ENCODE data around the gene CYP19A1. TPM values are rescaled to one million over a fixed set of nuclear protein-coding genes. Genes with fewer than 3 reads are reported as not detected.

CYP19A1 gene
- total RNA-seq, 4 donors from 2014 or later, result 0.38 TPM; not detected in 3

DNA sequence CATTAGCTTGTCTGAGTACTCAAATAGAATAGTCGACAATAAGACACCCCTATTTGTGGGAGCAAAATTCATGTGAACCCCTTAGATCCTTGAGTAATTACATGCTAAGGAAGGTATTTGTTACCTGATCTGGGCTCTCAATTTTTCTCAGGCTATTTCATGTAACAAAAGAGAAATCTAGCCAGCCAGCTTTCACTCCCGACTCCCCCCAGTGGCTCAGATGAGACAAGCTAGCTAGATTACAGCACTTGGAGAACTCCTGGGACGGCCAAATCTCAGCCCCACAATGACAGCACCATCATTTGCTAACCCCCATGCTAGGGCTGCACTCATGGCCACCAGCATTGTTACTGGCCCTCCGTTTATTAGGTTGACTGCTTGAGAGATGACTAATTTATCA lies 44.4 kb upstream of the CYP19A1 start:
- Histone ChIP-seq H3K4me1 (peaks cover 0 to 25% (median 7%) of the 10 kb centered on the region in 3 donors), H3K9me3 (no peaks in the 10 kb centered on the region), H3K36me3 (no peaks in the 10 kb centered on the region), H3K4me3 (no peak overlapping the region), H3K27me3 (peaks cover 0 to 22% (median 0%) of the 10 kb centered on the region in 4 donors), H3K27ac (no peak overlapping the region)
- TF ChIP-seq, protein P1, sequence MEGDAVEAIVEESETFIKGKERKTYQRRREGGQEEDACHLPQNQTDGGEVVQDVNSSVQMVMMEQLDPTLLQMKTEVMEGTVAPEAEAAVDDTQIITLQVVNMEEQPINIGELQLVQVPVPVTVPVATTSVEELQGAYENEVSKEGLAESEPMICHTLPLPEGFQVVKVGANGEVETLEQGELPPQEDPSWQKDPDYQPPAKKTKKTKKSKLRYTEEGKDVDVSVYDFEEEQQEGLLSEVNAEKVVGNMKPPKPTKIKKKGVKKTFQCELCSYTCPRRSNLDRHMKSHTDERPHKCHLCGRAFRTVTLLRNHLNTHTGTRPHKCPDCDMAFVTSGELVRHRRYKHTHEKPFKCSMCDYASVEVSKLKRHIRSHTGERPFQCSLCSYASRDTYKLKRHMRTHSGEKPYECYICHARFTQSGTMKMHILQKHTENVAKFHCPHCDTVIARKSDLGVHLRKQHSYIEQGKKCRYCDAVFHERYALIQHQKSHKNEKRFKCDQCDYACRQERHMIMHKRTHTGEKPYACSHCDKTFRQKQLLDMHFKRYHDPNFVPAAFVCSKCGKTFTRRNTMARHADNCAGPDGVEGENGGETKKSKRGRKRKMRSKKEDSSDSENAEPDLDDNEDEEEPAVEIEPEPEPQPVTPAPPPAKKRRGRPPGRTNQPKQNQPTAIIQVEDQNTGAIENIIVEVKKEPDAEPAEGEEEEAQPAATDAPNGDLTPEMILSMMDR (IDR thresholded peaks at IDR 0.05), result peak in 4 of 6 experiments; percentile 10 to 46 (median 20)
- TF ChIP-seq POLR2A (IDR thresholded peaks at IDR 0.05), result no peak
- 13 to 14% methylated on average over 4 of the region's 4 CpGs for WGBS, 2 donors
- DNase-seq, result no peak
- intact Hi-C loops (cut with DNase I), result loop anchor here (5.0 kb wide), 1 partner anchor 105 kb away; no protein-coding TSS in a partner anchor

DNA sequence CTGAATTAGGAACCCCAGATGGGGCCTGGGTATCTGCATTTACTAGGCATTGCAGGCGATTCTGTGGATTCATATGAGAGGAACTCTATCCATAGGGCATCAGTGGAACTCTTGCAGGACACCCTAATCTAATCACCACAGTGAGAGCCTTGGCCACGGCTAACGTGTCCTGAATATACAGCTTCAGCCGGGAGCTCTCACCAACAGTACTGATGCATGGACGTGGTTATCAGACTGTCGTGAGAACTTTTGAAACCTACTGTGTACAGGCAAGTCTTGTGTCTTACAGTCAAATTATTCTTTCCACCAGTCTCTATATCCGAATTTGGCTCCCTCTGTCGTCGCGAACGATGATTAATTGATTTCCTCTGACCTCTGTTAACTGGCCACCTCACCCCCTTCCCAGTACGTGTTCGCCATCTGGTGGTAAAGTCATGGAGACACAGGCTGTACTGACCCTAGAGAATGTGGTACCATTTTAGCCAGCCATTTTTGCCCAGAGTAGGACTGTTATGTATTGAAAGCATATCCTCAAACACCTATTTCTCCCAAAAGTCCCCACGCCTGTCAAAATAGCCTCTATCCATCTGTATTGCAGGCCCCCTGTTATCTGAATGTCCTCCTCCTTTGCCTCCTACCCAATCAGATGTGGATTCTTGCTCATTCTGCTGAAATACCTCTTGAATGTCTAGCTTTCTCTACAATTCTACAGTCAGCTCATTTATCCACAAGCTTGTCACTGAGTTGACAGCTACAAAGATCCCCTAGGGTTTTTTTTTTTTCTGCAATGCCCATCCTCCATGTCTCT lies 42.8 kb upstream of the CYP19A1 start:
- Histone ChIP-seq H3K36me3 (no peaks in the 10 kb centered on the region), H3K4me3 (peak overlapping the region in 1 of 4 donors; percentile 12), H3K9me3 (no peaks in the 10 kb centered on the region), H3K4me1 (peaks cover 0 to 25% (median 7%) of the 10 kb centered on the region in 3 donors), H3K27me3 (peaks cover 0 to 18% (median 0%) of the 10 kb centered on the region in 4 donors), H3K27ac (no peak overlapping the region)
- no peak for DNase-seq
- intact Hi-C loops (cut with DNase I), result loop anchor here (5.0 kb wide), 1 partner anchor 104 kb away; no protein-coding TSS in a partner anchor
- 22 to 25% methylated on average over 13 to 14 of the region's 14 CpGs for WGBS, 2 donors
- TF ChIP-seq POLR2A (IDR thresholded peaks at IDR 0.05), result no peak
- TF ChIP-seq, protein P1 (IDR thresholded peaks at IDR 0.05), result peak; percentile 53 to 87 (median 82)

DNA sequence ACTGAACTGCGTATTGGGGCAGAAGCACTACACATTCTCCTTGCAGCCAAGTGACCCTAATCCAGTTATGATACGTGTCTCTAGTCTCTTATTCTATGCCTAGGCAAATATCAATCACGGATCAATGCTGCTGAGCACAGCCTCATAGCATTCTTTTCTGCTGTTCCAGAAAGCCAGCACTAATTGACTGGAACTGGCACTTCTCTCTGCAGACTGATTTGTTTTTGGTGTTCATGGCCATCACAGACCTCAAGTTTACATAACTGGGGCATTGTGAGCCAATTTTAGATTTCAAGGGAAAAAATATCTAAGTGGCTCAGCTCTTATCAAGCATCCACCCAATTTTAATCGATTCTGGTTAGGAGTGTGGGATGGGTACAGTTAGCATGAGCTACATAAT lies 41.0 kb upstream of the CYP19A1 start:
- DNase-seq, result no peak
- TF ChIP-seq, protein P1 (IDR thresholded peaks at IDR 0.05), result no peak
- TF ChIP-seq POLR2A (IDR thresholded peaks at IDR 0.05), result no peak
- Histone ChIP-seq H3K36me3 (no peaks in the 10 kb centered on the region), H3K9me3 (no peaks in the 10 kb centered on the region), H3K4me3 (no peak overlapping the region), H3K27ac (no peak overlapping the region), H3K27me3 (peaks cover 0 to 9% (median 0%) of the 10 kb centered on the region in 4 donors), H3K4me1 (peaks cover 0 to 25% (median 7%) of the 10 kb centered on the region in 3 donors)
- WGBS, 2 donors, result 60 to 63% methylated on average over 4 of the region's 4 CpGs
- intact Hi-C loops (cut with DNase I), result no loop called here

DNA sequence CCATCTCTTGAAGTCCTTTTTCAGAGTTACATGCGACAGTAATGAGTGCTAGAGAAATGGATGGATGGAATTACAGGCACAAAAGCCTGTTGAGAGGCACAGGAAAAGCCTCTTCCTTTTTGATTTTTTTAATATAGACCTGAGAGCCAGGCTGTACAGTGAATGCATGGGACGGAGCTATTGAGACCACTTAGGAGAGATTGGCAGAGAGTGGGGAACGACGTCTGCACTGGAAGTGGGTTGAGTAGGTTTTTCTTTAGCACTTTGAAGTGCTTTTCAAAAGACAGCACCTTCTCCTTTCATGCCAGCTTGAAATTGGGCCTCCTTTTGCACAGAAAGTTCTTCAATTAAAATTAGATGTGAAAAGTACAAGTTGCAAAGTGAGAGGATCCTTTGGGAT lies 40.0 kb upstream of the CYP19A1 start:
- H3K4me1 ChIP-seq, result peaks cover 0 to 25% (median 7%) of the 10 kb centered on the region in 3 donors
- H3K9me3 ChIP-seq, result no peaks in the 10 kb centered on the region
- TF ChIP-seq, protein P1 (IDR thresholded peaks at IDR 0.05), result no peak
- no peak for TF ChIP-seq POLR2A (IDR thresholded peaks at IDR 0.05)
- no peak overlapping the region for H3K4me3 ChIP-seq
- intact Hi-C loops (cut with DNase I), result no loop called here
- no peaks in the 10 kb centered on the region for H3K36me3 ChIP-seq
- H3K27me3 ChIP-seq, result peaks cover 0 to 5% (median 0%) of the 10 kb centered on the region in 4 donors
- H3K27ac ChIP-seq, result peak overlapping the region in 1 of 4 donors; percentile 7
- DNase-seq, result no peak
- WGBS, 2 donors, result 79 to 89% methylated on average over 4 of the region's 4 CpGs

Data from esophagus squamous epithelium (tissue), 5 donors.